ENCODE data around the gene METTL16. TPM values are rescaled to one million over a fixed set of nuclear protein-coding genes. Genes with fewer than 3 reads are reported as not detected.

METTL16 gene
- total RNA-seq, 1 experiment from 2014 or later, result 28.6 TPM

- BruUV-seq (replicated peaks), result no TSS peak
- no peaks in the 10 kb centered on the region for H3K4me1 Mint-ChIP-seq (ENCODE audit: low read depth, unreplicated experiment)
- no peaks in the 10 kb centered on the region for H3K9me3 Mint-ChIP-seq (ENCODE audit: low read depth, unreplicated experiment)
- intact Hi-C loops (cut with micrococcal nuclease; ENCODE audit: unreplicated experiment), result no loop called here
- H3K4me3 Mint-ChIP-seq (ENCODE audit: low read depth, unreplicated experiment), result no peak overlapping the region
- no peak for DNase-seq
- peaks cover 35% of the 10 kb centered on the region for H3K36me3 Mint-ChIP-seq (ENCODE audit: insufficient read depth, unreplicated experiment)
- no peak for TF ChIP-seq CTCF (IDR thresholded peaks at IDR 0.05; ENCODE audit: unreplicated experiment)
- CTCF ChIA-PET, result no interaction called here
- H3K27ac Mint-ChIP-seq (ENCODE audit: unreplicated experiment), result no peak overlapping the region
- no peaks in the 10 kb centered on the region for H3K27me3 Mint-ChIP-seq (ENCODE audit: unreplicated experiment)
These were observed 139.5 kb downstream of the METTL16 start for GRCh38 chr17:2372180-2372579.

GRCh38 chr17:2371183-2372130 is 140.2 kb downstream of the METTL16 start:
- Mint-ChIP-seq H3K9me3 (ENCODE audit: low read depth, unreplicated experiment) (no peaks in the 10 kb centered on the region), H3K27me3 (ENCODE audit: unreplicated experiment) (no peaks in the 10 kb centered on the region), H3K27ac (ENCODE audit: unreplicated experiment) (no peak overlapping the region), H3K36me3 (ENCODE audit: insufficient read depth, unreplicated experiment) (peaks cover 36% of the 10 kb centered on the region), H3K4me3 (ENCODE audit: low read depth, unreplicated experiment) (no peak overlapping the region), H3K4me1 (ENCODE audit: low read depth, unreplicated experiment) (no peaks in the 10 kb centered on the region)
- no peak for DNase-seq
- BruUV-seq (replicated peaks), result no TSS peak
- TF ChIP-seq CTCF (IDR thresholded peaks at IDR 0.05; ENCODE audit: unreplicated experiment), result no peak
- intact Hi-C loops (cut with micrococcal nuclease; ENCODE audit: unreplicated experiment), result no loop called here
- CTCF ChIA-PET, result interaction anchor here (0.7 kb wide), 1 partner anchor 8 kb away, joined by 5 read pairs; no protein-coding TSS in a partner anchor

GRCh38 chr17:2370211-2370589 is 141.5 kb downstream of the METTL16 start:
- intact Hi-C loops (cut with micrococcal nuclease; ENCODE audit: unreplicated experiment), result no loop called here
- no peaks in the 10 kb centered on the region for H3K27me3 Mint-ChIP-seq (ENCODE audit: unreplicated experiment)
- CTCF ChIA-PET, result interaction anchor here (0.6 kb wide), 1 partner anchor 9 kb away, joined by 4 read pairs; no protein-coding TSS in a partner anchor
- H3K36me3 Mint-ChIP-seq (ENCODE audit: insufficient read depth, unreplicated experiment), result peaks cover 36% of the 10 kb centered on the region
- no peak for DNase-seq
- H3K4me3 Mint-ChIP-seq (ENCODE audit: low read depth, unreplicated experiment), result no peak overlapping the region
- no peak overlapping the region for H3K27ac Mint-ChIP-seq (ENCODE audit: unreplicated experiment)
- no peak for TF ChIP-seq CTCF (IDR thresholded peaks at IDR 0.05; ENCODE audit: unreplicated experiment)
- H3K9me3 Mint-ChIP-seq (ENCODE audit: low read depth, unreplicated experiment), result no peaks in the 10 kb centered on the region
- H3K4me1 Mint-ChIP-seq (ENCODE audit: low read depth, unreplicated experiment), result no peaks in the 10 kb centered on the region
- no TSS peak for BruUV-seq (replicated peaks)

- BruUV-seq (replicated peaks), result no TSS peak
- H3K27me3 Mint-ChIP-seq (ENCODE audit: unreplicated experiment), result no peaks in the 10 kb centered on the region
- H3K36me3 Mint-ChIP-seq (ENCODE audit: insufficient read depth, unreplicated experiment), result peaks cover 40% of the 10 kb centered on the region
- CTCF ChIA-PET, result interaction anchor here (0.6 kb wide), 1 partner anchor 8 kb away, joined by 4 read pairs; no protein-coding TSS in a partner anchor
- intact Hi-C loops (cut with micrococcal nuclease; ENCODE audit: unreplicated experiment), result no loop called here
- no peak for TF ChIP-seq CTCF (IDR thresholded peaks at IDR 0.05; ENCODE audit: unreplicated experiment)
- H3K27ac Mint-ChIP-seq (ENCODE audit: unreplicated experiment), result no peak overlapping the region
- H3K9me3 Mint-ChIP-seq (ENCODE audit: low read depth, unreplicated experiment), result no peaks in the 10 kb centered on the region
- DNase-seq, result no peak
- no peak overlapping the region for H3K4me3 Mint-ChIP-seq (ENCODE audit: low read depth, unreplicated experiment)
- H3K4me1 Mint-ChIP-seq (ENCODE audit: low read depth, unreplicated experiment), result no peaks in the 10 kb centered on the region
These were observed 142.0 kb downstream of the METTL16 start for GRCh38 chr17:2369551-2370210.
